GM12892 (cell line): ENCODE measurements around the gene LAMB1.

ENCODE experiments used
- POLR2A ChIP-seq: IDR thresholded peaks from 2 replicates; pipeline ENCODE4 v1.6.1; 2011; ENCODE audit warnings: low read depth, low read length, control low read depth
- TAF1 ChIP-seq: IDR thresholded peaks from 2 replicates; pipeline ENCODE4 v1.6.1; 2011; ENCODE audit warnings: low read depth, mild to moderate bottlenecking, control low read depth, low read length, borderline replicate concordance

DNA sequence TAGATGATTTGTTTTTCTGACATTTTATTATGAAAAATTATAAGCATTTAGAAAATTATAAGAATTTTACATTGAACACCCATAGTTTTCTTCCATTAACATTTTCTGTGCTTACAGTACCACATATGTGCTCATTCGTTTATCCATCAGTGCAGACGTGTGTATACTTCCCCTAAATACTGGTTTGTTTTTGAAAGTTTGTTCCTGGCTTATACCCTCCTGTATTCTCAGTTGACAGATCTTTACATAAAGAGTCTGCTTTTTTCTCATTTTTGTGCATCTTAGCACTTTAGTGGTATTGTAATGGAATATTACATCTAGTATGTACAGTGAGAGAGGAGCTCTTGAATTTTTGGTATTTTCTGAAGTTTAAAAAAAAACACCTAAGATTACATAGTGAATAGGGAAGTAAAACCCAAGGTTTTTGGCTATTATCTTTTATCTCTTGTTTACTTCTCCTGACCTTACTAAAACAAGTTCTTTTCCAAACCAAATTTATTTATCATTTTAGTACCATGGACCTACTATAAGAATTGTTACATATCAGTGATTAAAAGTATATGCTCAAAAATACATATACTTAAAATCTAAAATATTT is 103.9 kb downstream of the LAMB1 start:
- TF ChIP-seq POLR2A (no peak), TAF1 (no peak)
